Activated CD4-positive, alpha-beta T cell treated with anti-CD3 and anti-CD28 coated beads, Interleukin-2, amount 10 ng/mL, durations not matched to agents 24 days and 14 days (primary cell): ENCODE data around the gene UVRAG. TPM values are rescaled to one million over a fixed set of nuclear protein-coding genes. Genes with fewer than 3 reads are reported as not detected.

Source experiments
- DNase-seq: peaks from one replicate; pipeline ENCODE4 v3.0.0; 2022
- H3K27ac Mint-ChIP-seq: one replicate; pipeline ENCODE4 v1.8.0; 2022; ENCODE audit warnings: mild to moderate bottlenecking, mixed read lengths
- H3K27me3 Mint-ChIP-seq: one replicate; pipeline ENCODE4 v1.8.0; 2022; ENCODE audit warnings: mixed read lengths
- H3K36me3 Mint-ChIP-seq: one replicate; pipeline ENCODE4 v1.8.0; 2022; ENCODE audit warnings: low read depth, mild to moderate bottlenecking, mixed read lengths
- H3K4me1 Mint-ChIP-seq: one replicate; pipeline ENCODE4 v1.8.0; 2021; ENCODE audit warnings: mixed read lengths
- H3K4me3 Mint-ChIP-seq: one replicate; pipeline ENCODE4 v1.8.0; 2022; ENCODE audit warnings: mild to moderate bottlenecking, moderate library complexity, mixed read lengths
- H3K9me3 Mint-ChIP-seq: one replicate; pipeline ENCODE4 v1.8.0; 2021; ENCODE audit warnings: mixed read lengths
- intact Hi-C: fragments of 100-400 bp; cut with micrococcal nuclease; formaldehyde crosslinking; loops from one replicate; pipeline ENCODE4 v1.15.1; 2023
- total RNA-seq: library from RNA; stranded (reverse); gene quantifications from 2 replicates; pipeline ENCODE4 v1.2.3, GENCODE V29; 2022

UVRAG gene
- total RNA-seq, 1 donor from 2014 or later, result 19.2 TPM

DNA sequence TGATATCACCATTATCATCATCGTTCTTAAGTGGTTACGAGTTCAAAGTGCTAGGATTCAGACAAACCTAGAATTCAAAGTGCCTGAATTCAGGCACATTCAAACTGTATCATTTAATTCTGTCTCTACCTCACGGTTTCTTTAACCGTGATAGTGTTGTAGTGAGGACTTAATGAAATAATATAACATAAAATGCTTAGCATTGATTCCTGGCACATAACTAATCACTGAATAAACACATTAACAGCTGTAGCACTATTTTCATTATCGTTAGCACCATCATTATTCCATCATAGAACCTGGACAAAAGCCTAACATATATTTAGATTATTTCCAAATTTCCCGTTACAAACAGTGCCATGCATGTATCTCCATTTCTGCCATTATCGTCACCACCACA, 289.3 kb downstream of the UVRAG start:
- H3K9me3 Mint-ChIP-seq, result no peaks in the 10 kb centered on the region
- H3K36me3 Mint-ChIP-seq, result no peaks in the 10 kb centered on the region
- no peaks in the 10 kb centered on the region for H3K27me3 Mint-ChIP-seq
- no peak overlapping the region for H3K27ac Mint-ChIP-seq
- H3K4me1 Mint-ChIP-seq, result no peaks in the 10 kb centered on the region
- intact Hi-C loops, result no loop called here
- no peak overlapping the region for H3K4me3 Mint-ChIP-seq
- DNase-seq, result no peak

- DNase-seq, result no peak
- H3K4me3 Mint-ChIP-seq, result no peak overlapping the region
- no peaks in the 10 kb centered on the region for H3K27me3 Mint-ChIP-seq
- no peaks in the 10 kb centered on the region for H3K9me3 Mint-ChIP-seq
- intact Hi-C loops, result no loop called here
- no peak overlapping the region for H3K27ac Mint-ChIP-seq
- H3K36me3 Mint-ChIP-seq, result no peaks in the 10 kb centered on the region
- no peaks in the 10 kb centered on the region for H3K4me1 Mint-ChIP-seq
Measured at GRCh38 chr11:76105637-76106036, 290.6 kb downstream of the UVRAG start.

DNA sequence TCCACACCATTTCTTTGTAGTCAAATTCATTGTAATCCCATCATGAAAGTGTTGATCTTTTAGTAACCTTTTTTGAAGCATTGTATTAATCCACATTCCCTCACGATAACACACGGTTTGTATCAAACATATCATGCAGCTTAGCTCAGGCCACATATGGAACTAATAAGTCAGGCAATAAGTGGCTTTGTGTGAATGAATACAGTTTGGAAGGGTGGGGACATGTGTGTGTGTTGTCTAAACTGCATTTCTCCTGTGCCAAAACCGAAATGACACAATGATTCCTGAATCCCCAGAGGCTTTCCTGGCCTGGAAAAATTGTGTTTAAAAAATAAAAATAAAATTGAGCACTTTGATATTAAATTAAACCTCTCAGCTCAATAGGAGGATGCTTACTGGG, 293.0 kb downstream of the UVRAG start:
- DNase-seq, result no peak
- H3K36me3 Mint-ChIP-seq, result no peaks in the 10 kb centered on the region
- H3K27me3 Mint-ChIP-seq, result no peaks in the 10 kb centered on the region
- H3K9me3 Mint-ChIP-seq, result no peaks in the 10 kb centered on the region
- H3K4me3 Mint-ChIP-seq, result no peak overlapping the region
- no peaks in the 10 kb centered on the region for H3K4me1 Mint-ChIP-seq
- H3K27ac Mint-ChIP-seq, result no peak overlapping the region
- intact Hi-C loops, result no loop called here

- no peak for DNase-seq
- intact Hi-C loops, result no loop called here
- no peak overlapping the region for H3K27ac Mint-ChIP-seq
- peaks cover 4% of the 10 kb centered on the region for H3K36me3 Mint-ChIP-seq
- no peaks in the 10 kb centered on the region for H3K9me3 Mint-ChIP-seq
- peaks cover 2% of the 10 kb centered on the region for H3K4me1 Mint-ChIP-seq
- H3K27me3 Mint-ChIP-seq, result no peaks in the 10 kb centered on the region
- no peak overlapping the region for H3K4me3 Mint-ChIP-seq
Measured at GRCh38 chr11:76114238-76114637, 299.2 kb downstream of the UVRAG start.

- intact Hi-C loops, result no loop called here
- peaks cover 4% of the 10 kb centered on the region for H3K36me3 Mint-ChIP-seq
- H3K27ac Mint-ChIP-seq, result no peak overlapping the region
- no peak overlapping the region for H3K4me3 Mint-ChIP-seq
- no peaks in the 10 kb centered on the region for H3K9me3 Mint-ChIP-seq
- no peak for DNase-seq
- H3K4me1 Mint-ChIP-seq, result peaks cover 2% of the 10 kb centered on the region
- no peaks in the 10 kb centered on the region for H3K27me3 Mint-ChIP-seq
Measured at GRCh38 chr11:76115555-76115954, 300.5 kb downstream of the UVRAG start.

DNA sequence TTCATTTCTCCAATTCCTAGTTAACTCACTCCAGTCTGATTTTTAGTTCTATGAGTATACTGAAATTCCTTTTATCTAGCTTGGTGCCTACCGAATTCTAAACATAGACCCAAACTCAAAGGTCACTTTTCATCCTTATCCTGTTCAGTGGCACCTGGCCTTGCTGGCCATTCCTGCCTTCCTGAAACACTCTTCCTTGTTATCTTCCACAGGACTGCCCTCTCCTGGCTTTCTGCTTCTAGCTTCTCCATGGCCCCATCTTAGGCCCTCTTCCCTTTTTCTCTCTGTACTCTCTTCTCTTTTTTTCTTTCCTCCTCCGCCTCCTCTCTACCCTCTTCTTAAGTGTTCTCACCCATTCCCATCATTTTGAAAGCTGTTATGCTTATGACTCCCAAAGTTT, 304.0 kb downstream of the UVRAG start:
- DNase-seq, result no peak
- H3K4me1 Mint-ChIP-seq, result peaks cover 2% of the 10 kb centered on the region
- H3K27ac Mint-ChIP-seq, result no peak overlapping the region
- peaks cover 4% of the 10 kb centered on the region for H3K36me3 Mint-ChIP-seq
- no peaks in the 10 kb centered on the region for H3K9me3 Mint-ChIP-seq
- no peak overlapping the region for H3K4me3 Mint-ChIP-seq
- no peaks in the 10 kb centered on the region for H3K27me3 Mint-ChIP-seq
- intact Hi-C loops, result no loop called here

DNA sequence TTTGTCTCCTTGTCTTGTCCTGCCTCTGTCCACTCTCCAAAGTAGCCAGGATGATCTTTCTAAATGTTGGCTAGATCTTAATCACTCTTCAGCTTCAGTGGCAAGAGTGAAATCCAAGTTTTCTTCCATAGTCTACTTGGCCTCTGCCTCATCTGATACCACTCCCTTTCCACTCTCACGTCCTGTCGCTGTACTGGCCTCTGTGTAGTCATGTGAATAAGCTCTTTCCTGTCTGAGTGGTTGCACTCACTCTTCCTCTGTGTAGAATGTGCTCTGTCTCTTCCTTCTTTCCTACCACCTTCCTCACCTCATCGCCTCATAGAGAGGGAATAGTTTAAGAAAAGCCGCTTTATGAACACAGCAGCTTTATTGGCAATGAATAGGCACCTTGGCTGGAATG, 304.8 kb downstream of the UVRAG start:
- intact Hi-C loops, result no loop called here
- H3K36me3 Mint-ChIP-seq, result peaks cover 4% of the 10 kb centered on the region
- H3K27ac Mint-ChIP-seq, result no peak overlapping the region
- DNase-seq, result no peak
- no peaks in the 10 kb centered on the region for H3K9me3 Mint-ChIP-seq
- H3K27me3 Mint-ChIP-seq, result no peaks in the 10 kb centered on the region
- H3K4me3 Mint-ChIP-seq, result no peak overlapping the region
- H3K4me1 Mint-ChIP-seq, result peaks cover 2% of the 10 kb centered on the region

GRCh38 chr11:76120513-76121101, 305.6 kb downstream of the UVRAG start:
- Mint-ChIP-seq H3K36me3 (peaks cover 4% of the 10 kb centered on the region), H3K4me1 (peaks cover 2% of the 10 kb centered on the region), H3K9me3 (no peaks in the 10 kb centered on the region), H3K27me3 (no peaks in the 10 kb centered on the region), H3K27ac (no peak overlapping the region), H3K4me3 (no peak overlapping the region)
- intact Hi-C loops, result no loop called here
- DNase-seq, result no peak

DNA sequence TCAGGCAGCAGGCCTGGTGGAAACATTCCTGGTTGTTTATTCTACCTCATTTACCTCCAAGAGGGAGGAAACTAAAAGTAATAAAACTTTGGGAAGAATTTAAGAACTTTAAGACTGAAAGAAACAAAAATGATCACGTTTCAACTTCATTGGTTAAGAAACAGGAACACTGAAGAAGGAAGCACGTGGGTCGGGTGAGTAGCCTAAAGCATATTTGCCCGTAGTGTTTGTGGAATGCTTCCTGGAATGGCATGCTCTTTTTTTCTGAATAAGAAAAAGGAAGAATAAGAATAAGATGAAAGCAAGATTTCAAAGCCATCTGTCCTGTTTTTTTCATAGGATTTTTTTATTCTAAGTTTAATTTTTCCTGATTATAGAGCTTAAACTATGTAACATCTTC, 308.2 kb downstream of the UVRAG start:
- DNase-seq, result no peak
- H3K4me3 Mint-ChIP-seq, result no peak overlapping the region
- peaks cover 2% of the 10 kb centered on the region for H3K36me3 Mint-ChIP-seq
- intact Hi-C loops, result no loop called here
- no peaks in the 10 kb centered on the region for H3K4me1 Mint-ChIP-seq
- no peaks in the 10 kb centered on the region for H3K27me3 Mint-ChIP-seq
- no peaks in the 10 kb centered on the region for H3K9me3 Mint-ChIP-seq
- no peak overlapping the region for H3K27ac Mint-ChIP-seq

- H3K27ac Mint-ChIP-seq, result no peak overlapping the region
- intact Hi-C loops, result no loop called here
- no peaks in the 10 kb centered on the region for H3K4me1 Mint-ChIP-seq
- no peak overlapping the region for H3K4me3 Mint-ChIP-seq
- peaks cover 2% of the 10 kb centered on the region for H3K36me3 Mint-ChIP-seq
- peaks cover 4% of the 10 kb centered on the region for H3K27me3 Mint-ChIP-seq
- DNase-seq, result no peak
- H3K9me3 Mint-ChIP-seq, result no peaks in the 10 kb centered on the region
Measured at GRCh38 chr11:76124905-76125770, 310.1 kb downstream of the UVRAG start.

GRCh38 chr11:76129729-76130128, 314.7 kb downstream of the UVRAG start:
- DNase-seq, result no peak
- Mint-ChIP-seq H3K9me3 (no peaks in the 10 kb centered on the region), H3K27ac (no peak overlapping the region), H3K4me1 (peaks cover 10% of the 10 kb centered on the region), H3K27me3 (peaks cover 5% of the 10 kb centered on the region), H3K4me3 (no peak overlapping the region), H3K36me3 (peaks cover 2% of the 10 kb centered on the region)
- intact Hi-C loops, result no loop called here

DNA sequence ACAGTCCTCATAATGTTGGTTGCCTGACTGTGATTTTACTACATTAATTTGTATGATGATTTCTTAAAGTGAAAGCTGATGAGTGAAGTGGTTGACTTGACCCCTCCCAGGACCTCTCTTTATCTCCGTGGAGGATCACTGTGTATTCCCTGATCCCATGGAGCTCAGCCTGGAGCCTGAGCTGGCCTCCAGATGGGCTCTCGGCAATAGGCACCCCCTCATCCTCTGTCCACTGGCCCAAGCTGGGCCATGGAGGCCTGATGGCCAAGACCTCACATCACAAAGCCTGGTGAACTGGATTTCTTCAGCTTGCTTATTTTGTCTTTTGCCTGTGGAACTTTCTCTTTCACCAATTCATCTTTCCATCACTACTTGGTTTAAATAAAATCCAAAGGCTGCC, 316.1 kb downstream of the UVRAG start:
- peaks cover 10% of the 10 kb centered on the region for H3K4me1 Mint-ChIP-seq
- H3K9me3 Mint-ChIP-seq, result no peaks in the 10 kb centered on the region
- H3K27me3 Mint-ChIP-seq, result peaks cover 5% of the 10 kb centered on the region
- peaks cover 4% of the 10 kb centered on the region for H3K36me3 Mint-ChIP-seq
- H3K4me3 Mint-ChIP-seq, result no peak overlapping the region
- intact Hi-C loops, result no loop called here
- no peak overlapping the region for H3K27ac Mint-ChIP-seq
- DNase-seq, result no peak

DNA sequence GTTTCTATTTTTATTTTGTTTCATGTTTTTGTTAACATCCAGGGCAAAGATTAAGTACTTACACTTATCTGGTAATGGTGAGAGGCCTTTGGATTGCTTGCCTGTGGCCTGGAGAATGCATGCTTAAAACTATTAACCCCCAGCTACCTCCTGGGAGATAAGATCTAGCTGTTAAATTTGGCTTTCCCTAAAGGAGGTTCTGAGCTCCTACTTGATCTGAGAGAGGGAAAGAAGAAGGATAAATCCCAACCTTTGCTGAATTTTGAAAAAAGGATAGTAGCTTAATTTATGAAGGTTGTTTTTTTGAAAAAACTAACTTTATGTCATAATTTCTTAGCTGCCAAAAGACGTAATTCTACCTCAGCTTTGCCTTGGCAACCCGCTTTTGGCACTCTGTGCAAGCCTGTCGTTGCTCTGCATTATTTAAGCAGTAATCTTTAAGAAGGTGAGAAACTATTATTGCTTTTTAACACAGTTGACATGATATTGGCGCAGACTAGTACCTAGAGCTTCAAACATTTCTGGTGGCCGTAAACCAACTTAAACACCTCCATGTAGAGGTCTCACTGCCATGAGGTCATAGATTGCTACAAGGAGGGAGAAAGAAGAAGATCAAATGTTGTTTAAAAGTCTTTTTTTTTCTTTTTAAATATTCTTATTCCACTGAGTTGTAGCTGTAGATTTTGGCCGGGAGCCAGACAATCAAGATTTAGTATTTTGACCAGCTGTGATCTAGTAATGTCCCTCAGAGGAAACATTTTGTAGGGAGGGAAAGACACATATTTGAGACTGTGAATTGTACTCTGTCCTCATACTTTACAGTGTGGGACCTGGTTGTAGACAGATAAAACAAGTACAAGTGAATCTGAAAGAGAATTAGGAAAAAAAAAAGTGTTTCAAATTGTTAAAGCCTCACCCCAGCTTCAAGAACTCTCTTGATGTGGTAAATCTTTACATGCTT, 316.9 kb downstream of the UVRAG start:
- H3K27ac Mint-ChIP-seq, result no peak overlapping the region

GRCh38 chr11:76134239-76134638, 319.2 kb downstream of the UVRAG start:
- Mint-ChIP-seq H3K9me3 (no peaks in the 10 kb centered on the region), H3K27me3 (peaks cover 5% of the 10 kb centered on the region), H3K27ac (no peak overlapping the region), H3K4me3 (no peak overlapping the region), H3K36me3 (peaks cover 2% of the 10 kb centered on the region), H3K4me1 (peaks cover 10% of the 10 kb centered on the region)
- DNase-seq, result no peak
- intact Hi-C loops, result no loop called here

More for the DNA sequence above, 316.9 kb downstream of the UVRAG start:
- no peak for DNase-seq
- peaks cover 10% of the 10 kb centered on the region for H3K4me1 Mint-ChIP-seq
- H3K27me3 Mint-ChIP-seq, result peaks cover 5% of the 10 kb centered on the region
- H3K36me3 Mint-ChIP-seq, result peaks cover 2% of the 10 kb centered on the region
- H3K9me3 Mint-ChIP-seq, result no peaks in the 10 kb centered on the region
- H3K4me3 Mint-ChIP-seq, result no peak overlapping the region
- intact Hi-C loops, result no loop called here
